Vagina (tissue), 2 donors: ENCODE results near the gene ATP13A2. TPM values are rescaled to one million over a fixed set of nuclear protein-coding genes. Genes with fewer than 3 reads are reported as not detected.

Experiments
- DNase-seq, 2 donors: peaks; one replicate each; pipeline ENCODE4 v3.0.0-alpha.2; 2017; ENCODE audit errors: extremely low spot score in 2 of 2
- H3K27ac ChIP-seq: fragments of 200-600 bp; sonication (generic); one replicate; pipeline ENCODE4 v1.5.1; 2019
- H3K27me3 ChIP-seq: fragments of 200-600 bp; sonication (generic); one replicate; pipeline ENCODE4 v1.5.1; 2019
- H3K36me3 ChIP-seq, 2 donors: fragments of 200-600 bp; sonication (generic); one replicate each; pipeline ENCODE4 v1.5.1; 2017 to 2019
- H3K4me1 ChIP-seq: fragments of 200-600 bp; sonication (generic); one replicate; pipeline ENCODE4 v1.5.1; 2019
- H3K4me3 ChIP-seq, 2 donors: fragments of 200-600 bp; sonication (generic); 1 replicate in 1 of 2; 2 replicates in 1 of 2; pipeline ENCODE4 v1.5.1; 2016 to 2019
- H3K9me3 ChIP-seq: fragments of 200-600 bp; sonication (generic); one replicate; pipeline ENCODE4 v1.5.1; 2019
- POLR2A ChIP-seq, 2 donors: fragments of 450-650 bp; IDR thresholded peaks; one replicate each; pipeline ENCODE4 v1.6.1; 2017; ENCODE audit warnings: antibody characterized with exemption in 2 of 2, mild to moderate bottlenecking in 2 of 2, moderate library complexity in 2 of 2
- POLR2AphosphoS5 ChIP-seq, 2 donors: sonication (generic); formaldehyde crosslinking; IDR thresholded peaks; one replicate each; pipeline ENCODE4 v1.9.0; 2017; ENCODE audit warnings: antibody characterized with exemption in 2 of 2, mild to moderate bottlenecking in 2 of 2, low read depth in 1 of 2; ENCODE audit not compliant: insufficient read depth in 1 of 2
- intact Hi-C: fragments of 100-400 bp; cut with DNase I; formaldehyde crosslinking; loops from one replicate; pipeline ENCODE4 v1.15.1; 2023
- total RNA-seq: library from RNA; depleted of rRNA; stranded (reverse); fragments of >200 nt; gene quantifications from one replicate; pipeline ENCODE4 v1.2.3, GENCODE V29; 2016
- TF ChIP-seq, protein P1 (sequence below), 3 experiments: fragments of 450-650 bp in 2 of 3; fragments of 200-600 bp in 1 of 3; sonication (generic) in 1 of 3; IDR thresholded peaks; one replicate each; pipeline ENCODE4 v1.5.1; 2017 to 2019; ENCODE audit warnings: antibody characterized with exemption in 3 of 3, mild to moderate bottlenecking in 2 of 3, moderate library complexity in 2 of 3

Gene ATP13A2
- total RNA-seq, 1 donor from 2014 or later = 31.7 TPM

DNA sequence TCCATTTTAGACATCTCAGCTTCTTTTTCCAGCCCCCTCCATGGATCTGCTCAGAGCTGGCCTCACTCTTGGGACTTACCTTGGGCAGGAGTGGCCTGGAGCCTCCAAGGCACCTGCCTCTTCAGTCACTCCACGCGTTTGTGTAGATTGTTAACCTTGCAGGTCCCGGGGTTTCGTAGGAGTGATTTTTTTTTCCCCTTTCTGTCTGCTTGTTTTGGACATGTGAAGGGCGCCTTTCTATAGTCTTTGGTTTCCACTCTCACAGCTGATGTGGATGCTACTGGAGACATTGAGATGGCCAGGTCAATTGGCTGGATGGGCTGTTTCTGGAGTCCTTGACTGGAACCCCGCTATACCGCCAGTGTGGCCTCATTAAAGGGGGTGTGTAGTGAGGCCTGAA lies 44.1 kb upstream of the ATP13A2 start:
- Histone ChIP-seq H3K4me1 (peaks cover 25% of the 10 kb centered on the region), H3K36me3 (peaks cover 0 to 8% of the 10 kb centered on the region in 2 donors), H3K9me3 (no peaks in the 10 kb centered on the region), H3K27ac (no peak overlapping the region), H3K27me3 (no peaks in the 10 kb centered on the region), H3K4me3 (no peak overlapping the region)
- intact Hi-C loops = no loop called here
- no peak for TF ChIP-seq POLR2A (IDR thresholded peaks at IDR 0.05)
- TF ChIP-seq, protein P1, sequence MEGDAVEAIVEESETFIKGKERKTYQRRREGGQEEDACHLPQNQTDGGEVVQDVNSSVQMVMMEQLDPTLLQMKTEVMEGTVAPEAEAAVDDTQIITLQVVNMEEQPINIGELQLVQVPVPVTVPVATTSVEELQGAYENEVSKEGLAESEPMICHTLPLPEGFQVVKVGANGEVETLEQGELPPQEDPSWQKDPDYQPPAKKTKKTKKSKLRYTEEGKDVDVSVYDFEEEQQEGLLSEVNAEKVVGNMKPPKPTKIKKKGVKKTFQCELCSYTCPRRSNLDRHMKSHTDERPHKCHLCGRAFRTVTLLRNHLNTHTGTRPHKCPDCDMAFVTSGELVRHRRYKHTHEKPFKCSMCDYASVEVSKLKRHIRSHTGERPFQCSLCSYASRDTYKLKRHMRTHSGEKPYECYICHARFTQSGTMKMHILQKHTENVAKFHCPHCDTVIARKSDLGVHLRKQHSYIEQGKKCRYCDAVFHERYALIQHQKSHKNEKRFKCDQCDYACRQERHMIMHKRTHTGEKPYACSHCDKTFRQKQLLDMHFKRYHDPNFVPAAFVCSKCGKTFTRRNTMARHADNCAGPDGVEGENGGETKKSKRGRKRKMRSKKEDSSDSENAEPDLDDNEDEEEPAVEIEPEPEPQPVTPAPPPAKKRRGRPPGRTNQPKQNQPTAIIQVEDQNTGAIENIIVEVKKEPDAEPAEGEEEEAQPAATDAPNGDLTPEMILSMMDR (IDR thresholded peaks at IDR 0.05) = no peak
- no peak for TF ChIP-seq POLR2AphosphoS5 (IDR thresholded peaks at IDR 0.05; ENCODE audit: insufficient read depth in 1 of 2, low read depth in 1 of 2)
- DNase-seq = no peak

DNA sequence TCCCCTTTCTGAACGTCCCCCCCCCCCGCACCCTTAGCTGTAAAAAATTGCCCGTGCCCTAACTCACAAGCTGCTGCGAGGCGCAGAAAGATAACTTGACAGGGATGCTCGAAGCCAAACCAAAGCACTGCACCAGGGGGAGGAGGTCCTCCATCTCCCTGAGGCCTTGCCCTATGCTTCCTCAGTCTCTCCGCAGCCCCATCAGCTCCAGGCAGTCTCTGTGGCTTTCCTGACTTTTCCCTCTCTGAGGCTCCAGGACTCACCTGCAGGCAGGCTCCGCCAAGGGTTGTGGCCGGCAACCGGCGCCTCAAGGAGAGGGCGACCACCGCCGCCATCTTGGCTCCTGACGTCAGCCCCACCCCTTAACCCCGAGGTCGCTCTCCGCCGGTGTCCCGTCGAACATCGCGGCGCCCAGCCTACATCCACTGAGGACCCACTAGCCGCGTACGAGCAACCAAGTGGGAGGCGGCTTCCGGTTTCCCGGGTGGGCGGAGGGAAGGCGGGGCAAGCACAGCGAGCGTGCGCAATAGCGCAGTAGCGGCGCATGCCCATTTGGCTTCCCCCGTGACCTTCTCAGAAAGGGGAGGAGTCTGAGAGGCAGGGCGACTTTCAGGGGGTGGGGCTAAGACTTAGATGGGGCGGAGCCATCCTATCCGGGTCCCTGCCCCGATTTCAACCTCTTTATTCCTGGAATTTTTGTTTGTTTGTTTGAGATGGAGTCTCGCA lies 42.1 kb upstream of the ATP13A2 start, which contains the start of gene SDHB:
Gene SDHB (minus strand): TSS at position 348 of the 726 bp plus-strand sequence. CDS start 13 bp downstream, at position 335.
- intact Hi-C loops = loop anchor here (5.0 kb wide), 1 partner anchor 97 kb away; no protein-coding TSS in a partner anchor
- peak; percentile 99 for DNase-seq
- H3K9me3 ChIP-seq = no peaks in the 10 kb centered on the region
- peak within 1 kb of the TSS; percentile 86 to 89 for H3K4me3 ChIP-seq
- peaks cover 26% of the 10 kb centered on the region for H3K4me1 ChIP-seq
- peak; percentile 76 to 84 for TF ChIP-seq POLR2A (IDR thresholded peaks at IDR 0.05)
- TF ChIP-seq POLR2AphosphoS5 (IDR thresholded peaks at IDR 0.05; ENCODE audit: insufficient read depth in 1 of 2, low read depth in 1 of 2) = peak; percentile 98 to 99
- TF ChIP-seq, protein P1 (IDR thresholded peaks at IDR 0.05) = no peak
- peak within 1 kb of the TSS; percentile 77 for H3K27ac ChIP-seq
- H3K27me3 ChIP-seq = no peaks in the 10 kb centered on the region
- H3K36me3 ChIP-seq = peaks cover 0 to 19% of the 10 kb centered on the region in 2 donors

DNA sequence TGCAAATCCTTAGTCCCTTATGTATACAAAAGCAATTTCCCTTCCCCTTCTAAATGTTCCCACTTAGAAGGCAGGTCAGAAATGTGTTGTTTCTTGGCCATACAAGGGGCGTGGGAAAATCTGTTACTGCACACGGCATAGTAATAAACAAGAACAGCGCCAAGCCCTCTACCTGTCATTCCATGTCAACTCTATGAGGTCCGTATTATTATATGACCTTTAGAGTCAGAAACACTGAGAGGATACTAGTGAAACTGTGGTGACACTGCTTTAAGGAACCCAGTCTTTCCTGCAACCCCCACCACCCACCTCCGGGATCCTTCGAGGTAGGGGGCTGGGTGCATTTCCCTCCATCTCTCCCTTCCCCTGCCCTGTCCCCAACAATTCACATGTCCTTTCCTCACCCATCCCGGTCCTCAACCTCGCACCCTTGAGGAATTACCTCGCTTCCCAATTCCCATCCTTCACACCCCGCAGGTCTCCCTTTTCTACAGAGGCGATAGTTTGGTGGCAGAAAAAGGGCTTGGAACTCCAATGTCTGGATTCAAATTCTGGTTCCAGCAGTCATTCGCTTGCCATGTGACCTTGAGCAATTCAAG lies 41.5 kb upstream of the ATP13A2 start:
- H3K27me3 ChIP-seq = no peaks in the 10 kb centered on the region
- no peaks in the 10 kb centered on the region for H3K9me3 ChIP-seq
- TF ChIP-seq POLR2AphosphoS5 (IDR thresholded peaks at IDR 0.05; ENCODE audit: insufficient read depth in 1 of 2, low read depth in 1 of 2) = no peak
- TF ChIP-seq, protein P1 (IDR thresholded peaks at IDR 0.05) = no peak
- no peak for TF ChIP-seq POLR2A (IDR thresholded peaks at IDR 0.05)
- peaks cover 0 to 19% of the 10 kb centered on the region in 2 donors for H3K36me3 ChIP-seq
- intact Hi-C loops = loop anchor here (5.0 kb wide), 1 partner anchor 96 kb away; no protein-coding TSS in a partner anchor
- DNase-seq = no peak
- H3K4me3 ChIP-seq = peak overlapping the region; percentile 86 to 89
- H3K27ac ChIP-seq = peak overlapping the region; percentile 77
- H3K4me1 ChIP-seq = peaks cover 26% of the 10 kb centered on the region

DNA sequence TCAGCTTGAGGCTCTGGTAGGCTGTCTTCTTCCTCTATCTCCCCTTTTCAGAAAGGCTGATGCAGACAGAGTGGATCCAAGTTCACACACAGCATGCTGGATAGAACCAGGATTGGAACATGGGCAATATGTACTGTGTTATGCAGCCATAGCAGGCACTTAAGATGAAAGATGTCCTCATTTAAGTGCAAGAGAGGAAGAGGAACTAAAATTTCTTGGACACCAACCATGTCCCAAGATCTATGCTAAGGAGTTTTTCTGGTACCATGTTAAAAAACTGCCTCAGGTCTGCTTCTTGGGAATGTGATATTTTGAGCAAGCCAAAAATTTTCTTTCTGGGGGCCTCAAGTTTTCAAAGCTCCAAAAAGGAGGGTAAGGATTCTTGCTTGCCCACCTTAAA lies 40.9 kb upstream of the ATP13A2 start:
- Histone ChIP-seq H3K9me3 (no peaks in the 10 kb centered on the region), H3K4me1 (peaks cover 26% of the 10 kb centered on the region), H3K27me3 (no peaks in the 10 kb centered on the region), H3K36me3 (peaks cover 0 to 19% of the 10 kb centered on the region in 2 donors), H3K4me3 (peak overlapping the region; percentile 86 to 89), H3K27ac (peak overlapping the region; percentile 77)
- TF ChIP-seq POLR2A (IDR thresholded peaks at IDR 0.05) = no peak
- TF ChIP-seq POLR2AphosphoS5 (IDR thresholded peaks at IDR 0.05; ENCODE audit: insufficient read depth in 1 of 2, low read depth in 1 of 2) = no peak
- TF ChIP-seq, protein P1 (IDR thresholded peaks at IDR 0.05) = no peak
- intact Hi-C loops = loop anchor here (5.0 kb wide), 1 partner anchor 95 kb away; no protein-coding TSS in a partner anchor
- DNase-seq = no peak
